Esophagus squamous epithelium (tissue), 5 donors: ENCODE measurements around the gene LAMP1. TPM values are rescaled to one million over a fixed set of nuclear protein-coding genes. Genes with fewer than 3 reads are reported as not detected.

Source experiments
- DNase-seq: peaks from one replicate; lab custom pipeline; 2025; lab: John Stamatoyannopoulos, UW
- H3K27ac ChIP-seq, 4 donors: fragments of 200-600 bp; sonication (generic); one replicate each; pipeline ENCODE4 v1.5.1; 2016 to 2019; ENCODE audit warnings: mild to moderate bottlenecking in 1 of 4
- H3K27me3 ChIP-seq, 4 donors: fragments of 200-600 bp; sonication (generic); 1 replicate in 3 of 4; 2 replicates in 1 of 4; pipeline versions ENCODE4 v1.5.1 to v1.6.0; 2017 to 2021; ENCODE audit warnings: antibody characterized with exemption in 1 of 4
- H3K36me3 ChIP-seq, 3 donors: fragments of 200-600 bp; sonication (generic); one replicate each; pipeline ENCODE4 v1.5.1; 2016 to 2019
- H3K4me1 ChIP-seq, 3 donors: fragments of 200-600 bp; sonication (generic); one replicate each; pipeline ENCODE4 v1.5.1; 2017 to 2019
- H3K4me3 ChIP-seq, 4 donors: fragments of 200-600 bp; sonication (generic); 1 replicate in 3 of 4; 2 replicates in 1 of 4; pipeline ENCODE4 v1.5.1; 2016 to 2019; ENCODE audit warnings: mild to moderate bottlenecking in 2 of 4, moderate library complexity in 1 of 4
- H3K9me3 ChIP-seq, 3 donors: fragments of 200-600 bp; sonication (generic); one replicate each; pipeline ENCODE4 v1.5.1; 2016 to 2019
- CTCF ChIP-seq, 6 experiments: fragments of 450-650 bp in 4 of 6; fragments of 200-600 bp in 2 of 6; sonication (generic) in 2 of 6; IDR thresholded peaks; one replicate each; pipeline ENCODE4 v1.5.1; 2016 to 2019; ENCODE audit warnings: antibody characterized with exemption in 6 of 6, mild to moderate bottlenecking in 4 of 6, moderate library complexity in 4 of 6
- POLR2A ChIP-seq, 4 donors: fragments of 450-650 bp; IDR thresholded peaks; one replicate each; pipeline ENCODE4 v1.6.1; 2017; ENCODE audit warnings: antibody characterized with exemption in 4 of 4, mild to moderate bottlenecking in 4 of 4, moderate library complexity in 3 of 4
- WGBS, 2 donors: methylation state at CpG; one replicate each; pipeline ENCODE4 v1.1.5; 2018; 5-methylcytosine and 5-hydroxymethylcytosine counted together
- intact Hi-C: fragments of 100-400 bp; cut with DNase I; formaldehyde crosslinking; loops from one replicate; pipeline ENCODE4 v1.15.0; 2022
- total RNA-seq, 4 donors: library from RNA; depleted of rRNA; stranded (reverse); fragments of >200 nt; gene quantifications; one replicate each; pipeline ENCODE4 v1.1.0, GENCODE V29; 2016
- donor health status: DM: yes; HTN: yes; CAD: no.

The LAMP1 gene
- total RNA-seq, 4 donors from 2014 or later: 95.4 to 153 (median 123) TPM

- no peak overlapping the region for H3K27ac ChIP-seq
- H3K4me1 ChIP-seq: peaks cover 3 to 19% (median 6%) of the 10 kb centered on the region in 3 donors
- WGBS, 2 donors: 63 to 67% methylated on average over 2 of the region's 2 CpGs
- no peaks in the 10 kb centered on the region for H3K9me3 ChIP-seq
- no peak for TF ChIP-seq CTCF (IDR thresholded peaks at IDR 0.05)
- TF ChIP-seq POLR2A (IDR thresholded peaks at IDR 0.05): no peak
- H3K4me3 ChIP-seq: no peak overlapping the region
- no peak for DNase-seq
- H3K36me3 ChIP-seq: no peaks in the 10 kb centered on the region
- intact Hi-C loops: no loop called here
- peaks cover 0 to 53% (median 2%) of the 10 kb centered on the region in 4 donors for H3K27me3 ChIP-seq
Observed at GRCh38 chr13:113291129-113291528, 5.9 kb upstream of the LAMP1 start.

- Histone ChIP-seq H3K4me1 (peaks cover 6 to 25% (median 6%) of the 10 kb centered on the region in 3 donors), H3K9me3 (no peaks in the 10 kb centered on the region), H3K4me3 (peak overlapping the region in 3 of 4 donors; percentile 25 to 56 (median 26)), H3K27me3 (peaks cover 0 to 45% (median 2%) of the 10 kb centered on the region in 4 donors), H3K36me3 (no peaks in the 10 kb centered on the region), H3K27ac (peak overlapping the region in 2 of 4 donors; percentile 65 to 67)
- intact Hi-C loops: no loop called here
- DNase-seq: no peak
- TF ChIP-seq POLR2A (IDR thresholded peaks at IDR 0.05) (no peak), CTCF (IDR thresholded peaks at IDR 0.05) (no peak)
- 7 to 14% methylated on average over 21 to 22 of the region's 22 CpGs for WGBS, 2 donors
Observed at GRCh38 chr13:113292021-113292862, 4.8 kb upstream of the LAMP1 start.

- no peak for TF ChIP-seq CTCF (IDR thresholded peaks at IDR 0.05)
- TF ChIP-seq POLR2A (IDR thresholded peaks at IDR 0.05): no peak
- Histone ChIP-seq H3K9me3 (no peaks in the 10 kb centered on the region), H3K36me3 (no peaks in the 10 kb centered on the region), H3K4me1 (peaks cover 11 to 38% (median 13%) of the 10 kb centered on the region in 3 donors), H3K27me3 (peaks cover 0 to 32% (median 2%) of the 10 kb centered on the region in 4 donors), H3K27ac (no peak overlapping the region), H3K4me3 (no peak overlapping the region)
- intact Hi-C loops: no loop called here
- DNase-seq: no peak
- WGBS, 2 donors: 82 to 85% methylated on average over 9 of the region's 9 CpGs
Observed at GRCh38 chr13:113293686-113294085, 3.4 kb upstream of the LAMP1 start.

- TF ChIP-seq POLR2A (IDR thresholded peaks at IDR 0.05): no peak
- no peak for TF ChIP-seq CTCF (IDR thresholded peaks at IDR 0.05)
- WGBS, 2 donors: 89 to 91% methylated on average over 6 of the region's 6 CpGs
- Histone ChIP-seq H3K27ac (no peak overlapping the region), H3K4me3 (no peak overlapping the region), H3K9me3 (no peaks in the 10 kb centered on the region), H3K27me3 (peaks cover 0 to 13% (median 2%) of the 10 kb centered on the region in 4 donors), H3K4me1 (peaks cover 20 to 59% (median 20%) of the 10 kb centered on the region in 3 donors), H3K36me3 (no peaks in the 10 kb centered on the region)
- intact Hi-C loops: no loop called here
- no peak for DNase-seq
Observed at GRCh38 chr13:113295776-113296175, 1.3 kb upstream of the LAMP1 start.

GRCh38 chr13:113297370-113298042 is 467 bp downstream of the LAMP1 start:
- Histone ChIP-seq H3K9me3 (no peaks in the 10 kb centered on the region), H3K27ac (peak overlapping the region; percentile 80 to 95 (median 91)), H3K4me1 (peaks cover 14 to 51% (median 20%) of the 10 kb centered on the region in 3 donors), H3K27me3 (no peaks in the 10 kb centered on the region), H3K4me3 (peak overlapping the region; percentile 75 to 96 (median 85)), H3K36me3 (no peaks in the 10 kb centered on the region)
- 1 to 4% methylated on average over 12 to 13 of the region's 58 CpGs for WGBS, 2 donors
- no peak for TF ChIP-seq CTCF (IDR thresholded peaks at IDR 0.05)
- TF ChIP-seq POLR2A (IDR thresholded peaks at IDR 0.05): no peak
- intact Hi-C loops: no loop called here
- no peak for DNase-seq
